Endothelial cell of umbilical vein (primary cell): ENCODE measurements around the gene MCEMP1. TPM values are rescaled to one million over a fixed set of nuclear protein-coding genes. Genes with fewer than 3 reads are reported as not detected.

Experiments
- BruUV-seq: library from RNA; stranded (reverse); fragments of 400-500 nt; replicated peaks from 2 replicates; lab custom pipeline; 2021; lab: Mats Ljungman, UMichigan
- CTCF ChIA-PET: fragments of 300-600, 350-600 bp; sonication (Branson Sonifier 250); formaldehyde crosslinking; loops from one replicate; lab custom pipeline; 2021; ENCODE audit warnings: antibody characterized with exemption, inconsistent platforms; lab: Charles Lee
- POLR2A ChIA-PET: fragments of 300-600, 350-600 bp; sonication (Branson Sonifier 250); formaldehyde crosslinking; loops from one replicate; lab custom pipeline; 2021; ENCODE audit warnings: antibody characterized with exemption, inconsistent platforms; lab: Charles Lee
- DNase-seq: peaks from one replicate; pipeline ENCODE4 v3.0.0-alpha.2; 2011; ENCODE audit warnings: low read depth, low spot score
- FAIRE-seq: peaks from 2 replicates; lab custom pipeline; 2011; peaks lifted over from hg19 to GRCh38; lab: Jason Lieb, UNC
- H2AFZ ChIP-seq: 2 replicates; pipeline ENCODE4 v1.6.0; 2012; ENCODE audit warnings: low read depth, low read length, control low read depth, inconsistent platforms
- H3K27ac ChIP-seq: 2 replicates; pipeline ENCODE4 v1.5.1; 2011; ENCODE audit warnings: low read depth, mild to moderate bottlenecking, control low read depth, low read length, moderate library complexity; ENCODE audit not compliant: insufficient read depth
- H3K27me3 ChIP-seq, 2 experiments: 2 replicates each; pipeline versions ENCODE4 v1.6.0 to v1.6.1; 2011; ENCODE audit warnings: low read length in 2 of 2, mixed read lengths in 1 of 2; ENCODE audit not compliant: control insufficient read depth in 2 of 2, insufficient read depth in 2 of 2
- H3K36me3 ChIP-seq, 2 experiments: 2 replicates in 1 of 2; 3 replicates in 1 of 2; pipeline ENCODE4 v1.5.1; 2011; ENCODE audit warnings: low read length in 2 of 2, mild to moderate bottlenecking in 1 of 2, moderate library complexity in 1 of 2; ENCODE audit not compliant: control insufficient read depth in 2 of 2, insufficient read depth in 2 of 2; ENCODE audit errors: extremely low read depth in 1 of 2
- H3K4me1 ChIP-seq: 3 replicates; pipeline ENCODE4 v1.5.1; 2011; ENCODE audit warnings: mild to moderate bottlenecking, low read length; ENCODE audit not compliant: control insufficient read depth, insufficient read depth; ENCODE audit errors: extremely low read depth
- H3K4me2 ChIP-seq: 2 replicates; pipeline ENCODE4 v1.6.1; 2011; ENCODE audit warnings: low read length, control low read depth, mixed read lengths; ENCODE audit not compliant: insufficient read depth
- H3K4me3 ChIP-seq, 3 experiments: fragments of 200-600 bp in 1 of 3; sonication (generic), shearing (Covaris generic) in 1 of 3; replicated peaks in 1 of 3; 2 replicates each; pipeline ENCODE4 v1.5.1; 2011 to 2016; ENCODE audit warnings: control low read depth in 3 of 3, low read length in 3 of 3, mild to moderate bottlenecking in 2 of 3, inconsistent platforms in 1 of 3, low read depth in 1 of 3, moderate library complexity in 1 of 3; ENCODE audit not compliant: insufficient read depth in 1 of 3
- H3K79me2 ChIP-seq: 2 replicates; pipeline ENCODE4 v1.6.0; 2012; ENCODE audit warnings: low read length, inconsistent platforms; ENCODE audit not compliant: control insufficient read depth, insufficient read depth
- H3K9ac ChIP-seq: replicated peaks from 2 replicates; pipeline ENCODE3; 2011; ENCODE audit warnings: low read length, control low read depth; ENCODE audit not compliant: insufficient read depth; ENCODE audit errors: extremely low read depth
- H3K9me1 ChIP-seq: replicated peaks from 3 replicates; pipeline ENCODE4 v1.6.0; 2011; ENCODE audit warnings: mild to moderate bottlenecking, low read length; ENCODE audit not compliant: control insufficient read depth, insufficient read depth; ENCODE audit errors: extremely low read depth
- H3K9me3 ChIP-seq: replicated peaks from 2 replicates; pipeline ENCODE4 v1.5.1; 2012; ENCODE audit warnings: low read length, inconsistent platforms; ENCODE audit not compliant: control insufficient read depth, insufficient read depth
- H4K20me1 ChIP-seq: replicated peaks from 2 replicates; pipeline ENCODE3; 2011; ENCODE audit warnings: mild to moderate bottlenecking, low read length; ENCODE audit not compliant: control insufficient read depth, insufficient read depth; ENCODE audit errors: extremely low read depth
- CTCF ChIP-seq, 2 donors: IDR thresholded peaks; 1 replicate in 1 of 2; 2 replicates in 1 of 2; pipeline ENCODE4 v1.5.1; 2011; ENCODE audit warnings: low read length in 2 of 2, mild to moderate bottlenecking in 2 of 2, moderate library complexity in 2 of 2, control low read depth in 1 of 2, inconsistent platforms in 1 of 2, low read depth in 1 of 2; ENCODE audit not compliant: insufficient read depth in 1 of 2; ENCODE audit errors: extremely low read depth in 1 of 2
- EZH2 ChIP-seq: IDR thresholded peaks from 2 replicates; pipeline ENCODE4 v1.6.1; 2012; ENCODE audit warnings: borderline replicate concordance, low read depth, mild to moderate bottlenecking, moderate library complexity, low read length, inconsistent platforms; ENCODE audit not compliant: severe bottlenecking
- FOS ChIP-seq: IDR thresholded peaks from 2 replicates; pipeline ENCODE4 v1.6.1; 2011; ENCODE audit warnings: mild to moderate bottlenecking, low read length, moderate library complexity, borderline replicate concordance; ENCODE audit not compliant: insufficient read depth
- GATA2 ChIP-seq: IDR thresholded peaks from 2 replicates; pipeline ENCODE4 v1.7.0; 2011; ENCODE audit warnings: low read depth, mild to moderate bottlenecking, moderate library complexity, mixed read lengths, low read length; ENCODE audit not compliant: insufficient read length, insufficient read depth
- JUN ChIP-seq: IDR thresholded peaks from 2 replicates; pipeline ENCODE4 v1.6.1; 2011; ENCODE audit warnings: borderline replicate concordance, low read depth; ENCODE audit not compliant: insufficient read length, insufficient read depth
- MAX ChIP-seq: IDR thresholded peaks from 2 replicates; pipeline ENCODE4 v1.6.1; 2011; ENCODE audit not compliant: insufficient read depth, insufficient read length
- POLR2A ChIP-seq: IDR thresholded peaks from 2 replicates; pipeline ENCODE4 v1.6.1; 2012; ENCODE audit warnings: low read depth, mild to moderate bottlenecking, control low read depth, low read length
- dilution Hi-C: fragments of 300-500 bp; cut with MboI; formaldehyde crosslinking; loops from one replicate; pipeline ENCODE4 v1.15.0; 2019; ENCODE audit warnings: low sequenced_read_pairs; ENCODE audit not compliant: extremely low pct_ligation_motif_present
- intact Hi-C: fragments of 100-400 bp; cut with micrococcal nuclease; formaldehyde crosslinking; loops from one replicate; pipeline ENCODE4 v1.10.0; 2022
- polyA plus RNA-seq, 4 experiments: library from polyadenylated mRNA; depleted of rRNA in 3 of 4; stranded (reverse) in 3 of 4; unstranded in 1 of 4; fragments of >200 nt; gene quantifications; 2 replicates each; pipeline versions ENCODE4 v1.2.1 to v1.2.3, GENCODE V29; 2011 to 2012; ENCODE audit warnings: missing spikeins in 1 of 4
- total RNA-seq: library from RNA; stranded (reverse); gene quantifications from 2 replicates; pipeline ENCODE4 v1.2.3, GENCODE V29; 2021

Gene MCEMP1
- total and polyA plus RNA-seq, 2 donors (not counting 3 experiments of a cell fraction or from before 2014, with no cell fraction given): not detected

- Histone ChIP-seq H3K4me2 (no peak overlapping the region), H3K27ac (no peak overlapping the region), H3K4me3 (no peak overlapping the region), H3K27me3 (no peaks in the 10 kb centered on the region), H3K79me2 (no peaks in the 10 kb centered on the region), H3K9me3 (no peaks in the 10 kb centered on the region), H2AFZ (no peak overlapping the region), H3K36me3 (no peaks in the 10 kb centered on the region), H3K4me1 (peaks cover 6% of the 10 kb centered on the region), H3K9me1 (no peaks in the 10 kb centered on the region), H4K20me1 (no peaks in the 10 kb centered on the region), H3K9ac (no peak overlapping the region)
- dilution Hi-C loops (no loop called here), intact Hi-C loops (no loop called here)
- DNase-seq (no peak), FAIRE-seq (no peak)
- ChIA-PET CTCF (interaction anchor here (0.9 to 2.3 kb wide), 6 partner anchors 10 to 211 kb away, joined by 3 to 8 read pairs (median 6); partner anchors contain the start of genes PET100, TRAPPC5 and XAB2), POLR2A (interaction anchor here (0.7 kb wide), 1 partner anchor 189 kb away, joined by 3 read pairs; no protein-coding TSS in a partner anchor)
- BruUV-seq: no TSS peak
- no peak for TF ChIP-seq JUN
- TF ChIP-seq EZH2: no peak
- peak in 1 of 2 donors; percentile 5 for TF ChIP-seq CTCF (IDR thresholded peaks at IDR 0.05; ENCODE audit: extremely low read depth in 1 of 2, insufficient read depth in 1 of 2, low read depth in 1 of 2, low read length in 2 of 2)
- TF ChIP-seq FOS: no peak
- no peak for TF ChIP-seq MAX
- no peak for TF ChIP-seq POLR2A
- TF ChIP-seq GATA2: no peak
These were observed 35.3 kb upstream of the MCEMP1 start for GRCh38 chr19:7641290-7642276.
